Caki2 (cell line): ENCODE results near the gene ZSWIM3. TPM values are rescaled to one million over a fixed set of nuclear protein-coding genes. Genes with fewer than 3 reads are reported as not detected.

Experiments
- DNase-seq: peaks from one replicate; pipeline ENCODE4 v3.0.0-alpha.2; 2015; ENCODE audit warnings: low read depth
- in situ Hi-C: cut with HindIII; loops from 2 replicates; pipeline ENCODE4 v1.10.0; 2016; ENCODE audit warnings: low sequenced_read_pairs, low pct_unique_long_range_greater_than_20kb, mixed read lengths
- total RNA-seq: library from RNA; depleted of rRNA; stranded (reverse); fragments of >200 nt; shearing (Covaris generic); gene quantifications from 2 replicates; pipeline ENCODE4 v1.2.3, GENCODE V29; 2014; ENCODE audit warnings: low replicate concordance

The ZSWIM3 gene
- total RNA-seq, 1 experiment from 2014 or later: 5.8 TPM

DNA sequence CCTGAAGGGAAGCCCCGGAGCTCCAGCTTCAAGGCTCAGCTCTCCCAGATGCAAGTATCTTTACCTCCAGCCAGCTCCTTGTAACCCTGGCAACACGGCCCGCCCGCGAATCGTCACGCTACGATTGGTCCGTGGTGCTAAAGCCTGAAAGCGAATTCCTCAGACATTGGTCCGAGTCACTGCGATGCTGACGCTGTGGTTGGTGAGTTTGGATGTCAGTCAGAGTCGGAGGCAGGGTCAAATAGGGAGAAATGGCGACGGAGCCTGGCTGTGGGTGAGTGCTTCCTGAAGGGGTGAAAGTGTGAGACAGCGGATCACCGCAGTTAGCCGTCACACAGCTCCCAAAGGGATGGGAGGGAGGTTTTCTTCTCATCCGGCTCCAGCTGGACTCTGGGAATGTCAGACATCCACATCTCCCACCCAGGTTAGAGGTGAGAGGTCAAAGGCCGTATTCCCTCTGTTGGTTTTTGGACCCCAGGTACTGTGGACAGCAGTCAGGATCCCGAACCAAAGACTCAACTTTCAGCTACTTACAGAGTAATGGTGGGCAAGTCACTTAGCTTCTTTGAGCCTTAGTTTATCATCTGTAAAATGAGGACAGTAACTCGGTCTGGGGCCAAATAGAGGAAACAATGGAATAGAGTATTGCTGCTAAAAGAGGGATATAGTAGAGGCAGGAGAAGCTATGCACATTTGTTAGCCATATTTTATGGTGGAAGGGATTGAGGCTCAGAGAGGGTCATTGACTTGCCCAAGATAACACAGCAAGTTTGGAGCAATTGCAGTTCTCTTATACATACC lies 23.8 kb downstream of the ZSWIM3 start, which contains the start of gene ZSWIM1:
ZSWIM1 (plus strand) TSS at position 240 of the 801 bp plus-strand sequence. CDS start 1,366 bp downstream, outside the sequence.
- peak; percentile 99 for DNase-seq
- in situ Hi-C loops: no loop called here

DNA sequence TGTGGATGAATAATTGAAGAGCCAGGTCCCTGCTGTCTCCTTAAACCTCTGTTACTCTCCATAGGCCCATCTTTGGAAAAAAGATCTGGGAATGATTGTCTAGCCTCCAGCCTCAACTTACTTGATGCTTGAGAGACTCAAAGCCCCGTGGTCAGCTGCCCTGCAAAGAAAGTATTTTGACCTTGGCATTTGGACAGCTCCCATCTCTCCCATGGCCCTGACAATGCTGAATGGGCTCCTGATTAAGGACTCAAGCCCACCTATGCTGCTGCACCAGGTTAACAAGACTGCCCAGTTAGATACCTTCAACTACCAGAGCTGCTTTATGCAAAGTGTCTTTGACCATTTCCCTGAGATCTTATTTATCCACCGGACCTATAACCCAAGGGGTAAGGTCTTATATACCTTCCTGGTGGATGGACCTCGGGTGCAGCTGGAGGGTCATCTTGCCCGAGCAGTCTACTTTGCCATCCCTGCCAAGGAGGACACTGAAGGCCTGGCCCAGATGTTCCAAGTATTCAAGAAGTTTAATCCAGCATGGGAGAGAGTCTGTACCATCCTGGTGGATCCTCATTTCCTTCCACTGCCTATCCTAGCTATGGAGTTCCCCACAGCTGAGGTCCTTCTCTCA lies 25.2 kb downstream of the ZSWIM3 start:
- DNase-seq: no peak
- in situ Hi-C loops: no loop called here

DNA sequence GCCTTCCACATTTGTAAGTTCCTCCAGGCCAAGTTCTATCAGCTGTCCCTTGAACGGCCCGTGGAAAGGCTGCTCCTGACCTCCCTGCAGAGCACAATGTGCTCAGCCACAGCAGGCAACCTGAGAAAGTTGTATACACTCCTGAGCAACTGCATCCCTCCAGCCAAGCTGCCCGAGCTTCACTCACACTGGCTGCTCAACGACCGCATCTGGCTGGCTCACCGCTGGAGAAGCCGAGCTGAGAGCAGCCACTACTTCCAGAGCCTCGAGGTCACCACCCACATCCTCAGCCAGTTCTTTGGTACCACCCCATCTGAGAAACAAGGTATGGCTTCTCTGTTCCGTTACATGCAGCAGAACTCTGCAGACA lies 25.7 kb downstream of the ZSWIM3 start:
- in situ Hi-C loops: no loop called here
- DNase-seq: no peak

DNA sequence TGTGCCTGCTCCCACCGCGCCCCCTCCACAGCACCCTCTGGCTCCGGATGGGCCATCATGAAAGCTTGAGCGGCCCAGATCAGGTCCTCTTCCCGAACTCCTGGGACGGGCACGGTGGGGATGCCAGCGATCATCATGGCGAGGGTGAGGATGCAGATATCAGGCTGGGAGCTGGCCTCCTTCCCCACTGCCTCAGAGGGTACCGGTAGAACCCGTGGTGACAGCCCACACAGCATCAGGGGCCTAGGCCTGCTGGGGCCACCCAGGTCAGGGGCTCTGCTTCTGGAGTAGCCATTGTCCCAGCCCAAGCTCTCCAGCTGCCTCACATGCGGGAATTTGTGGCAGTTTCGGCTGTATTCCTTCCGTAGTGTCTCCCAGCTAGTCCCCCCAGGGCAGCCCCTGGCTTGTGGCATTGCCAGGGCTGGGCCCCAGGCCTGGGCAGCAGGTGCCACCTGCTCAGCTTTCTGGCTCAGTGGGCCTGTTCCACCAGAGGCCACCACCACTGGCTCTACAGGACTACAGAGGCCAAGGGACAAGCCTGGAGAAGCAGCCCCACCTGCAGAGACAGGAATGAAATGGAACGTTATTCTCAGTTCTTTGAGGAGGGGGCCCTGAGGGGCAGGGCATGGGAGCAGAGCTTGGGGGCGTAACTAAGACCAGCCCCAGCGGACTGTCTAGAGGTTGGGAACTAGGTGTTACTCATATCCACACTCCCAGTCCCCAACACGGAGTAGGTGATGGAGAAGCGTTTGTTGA lies 29.4 kb downstream of the ZSWIM3 start:
- in situ Hi-C loops: no loop called here
- DNase-seq: no peak

DNA sequence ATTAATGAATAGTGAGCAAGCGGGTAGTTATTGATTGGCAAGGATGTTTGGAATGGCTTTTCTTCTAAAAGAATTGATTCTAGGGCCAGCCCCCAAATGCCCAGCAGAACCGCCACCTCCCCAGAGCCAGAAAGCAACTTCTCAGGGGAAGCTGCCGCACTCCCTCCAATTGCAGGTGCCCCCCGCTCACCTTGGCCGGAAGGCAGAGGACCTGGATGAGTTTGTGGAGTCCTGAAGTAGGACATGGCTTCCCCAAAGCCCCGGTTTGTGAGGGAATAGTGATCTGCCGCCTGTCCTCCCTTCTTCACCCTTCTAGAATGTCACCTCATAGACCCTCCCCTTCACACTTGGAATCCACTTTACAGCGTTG lies 29.9 kb downstream of the ZSWIM3 start, which contains the start of gene SPATA25:
SPATA25 (minus strand) TSS at position 277 of the 370 bp plus-strand sequence; CDS start at position 245, 32 bp downstream.
- DNase-seq: no peak
- in situ Hi-C loops: no loop called here

DNA sequence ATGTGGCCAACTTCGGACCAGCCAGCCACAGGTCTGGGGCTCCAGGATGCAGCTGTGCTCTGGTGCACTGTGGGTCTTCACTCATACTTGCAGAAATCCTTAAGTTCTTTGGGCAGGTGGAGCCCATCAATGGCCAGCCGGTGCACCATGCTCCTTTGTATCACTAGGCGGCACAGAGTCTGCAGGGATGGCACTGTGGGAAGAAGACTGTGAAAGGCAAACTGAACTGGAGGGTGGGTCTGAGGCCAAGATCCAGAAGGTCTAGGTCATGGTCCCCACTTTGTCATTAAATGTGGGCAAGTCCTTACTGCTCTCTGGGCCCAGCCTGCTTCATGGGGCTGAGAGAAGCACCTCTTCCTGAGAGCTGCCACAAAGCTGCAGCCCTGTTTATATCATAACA lies 31.3 kb downstream of the ZSWIM3 start:
- in situ Hi-C loops: no loop called here
- DNase-seq: no peak

DNA sequence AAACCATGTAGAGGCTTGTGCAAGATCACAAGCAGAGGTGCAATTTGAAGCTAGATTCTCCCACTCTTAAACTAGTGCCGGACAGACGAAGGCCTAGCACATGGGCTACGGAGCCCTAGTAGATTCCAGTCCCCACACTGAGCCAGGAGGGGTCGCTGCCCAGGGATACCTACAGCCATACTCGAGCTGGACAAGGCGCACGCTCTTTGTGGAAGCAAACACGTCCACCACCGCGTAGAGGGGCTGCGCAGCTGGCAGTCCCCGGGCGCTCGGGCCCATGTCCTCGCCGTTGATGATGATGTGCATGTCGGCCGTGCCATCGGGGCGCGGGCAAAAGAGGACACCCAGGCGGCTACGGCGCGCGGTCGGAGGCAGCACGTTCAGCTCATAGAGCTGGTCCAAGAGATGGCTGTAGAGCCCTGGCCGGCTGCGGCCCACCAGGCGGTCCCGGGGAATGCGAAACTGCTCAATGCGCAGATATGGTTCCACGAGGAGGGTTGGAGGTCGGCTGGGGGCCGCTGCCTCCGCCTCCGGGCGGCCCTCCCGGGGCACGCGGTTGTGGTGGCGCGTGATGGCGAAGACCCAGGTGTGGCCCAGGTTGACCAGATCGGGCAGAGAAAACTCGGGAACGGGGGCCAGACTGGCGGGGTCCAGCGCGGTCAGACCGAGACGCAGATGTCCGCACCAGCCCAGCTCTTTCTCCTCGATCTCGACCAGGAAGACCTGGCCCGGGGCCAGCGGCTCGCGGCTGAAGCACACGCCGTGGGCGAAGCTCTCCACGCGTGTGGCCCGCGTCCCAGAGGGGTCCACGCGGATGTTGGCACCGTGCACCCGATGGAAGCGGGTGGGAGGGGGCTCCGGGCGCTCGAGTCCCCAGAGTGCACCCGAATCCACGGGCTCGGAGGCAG lies 32.9 kb downstream of the ZSWIM3 start:
- DNase-seq: no peak
- in situ Hi-C loops: no loop called here

DNA sequence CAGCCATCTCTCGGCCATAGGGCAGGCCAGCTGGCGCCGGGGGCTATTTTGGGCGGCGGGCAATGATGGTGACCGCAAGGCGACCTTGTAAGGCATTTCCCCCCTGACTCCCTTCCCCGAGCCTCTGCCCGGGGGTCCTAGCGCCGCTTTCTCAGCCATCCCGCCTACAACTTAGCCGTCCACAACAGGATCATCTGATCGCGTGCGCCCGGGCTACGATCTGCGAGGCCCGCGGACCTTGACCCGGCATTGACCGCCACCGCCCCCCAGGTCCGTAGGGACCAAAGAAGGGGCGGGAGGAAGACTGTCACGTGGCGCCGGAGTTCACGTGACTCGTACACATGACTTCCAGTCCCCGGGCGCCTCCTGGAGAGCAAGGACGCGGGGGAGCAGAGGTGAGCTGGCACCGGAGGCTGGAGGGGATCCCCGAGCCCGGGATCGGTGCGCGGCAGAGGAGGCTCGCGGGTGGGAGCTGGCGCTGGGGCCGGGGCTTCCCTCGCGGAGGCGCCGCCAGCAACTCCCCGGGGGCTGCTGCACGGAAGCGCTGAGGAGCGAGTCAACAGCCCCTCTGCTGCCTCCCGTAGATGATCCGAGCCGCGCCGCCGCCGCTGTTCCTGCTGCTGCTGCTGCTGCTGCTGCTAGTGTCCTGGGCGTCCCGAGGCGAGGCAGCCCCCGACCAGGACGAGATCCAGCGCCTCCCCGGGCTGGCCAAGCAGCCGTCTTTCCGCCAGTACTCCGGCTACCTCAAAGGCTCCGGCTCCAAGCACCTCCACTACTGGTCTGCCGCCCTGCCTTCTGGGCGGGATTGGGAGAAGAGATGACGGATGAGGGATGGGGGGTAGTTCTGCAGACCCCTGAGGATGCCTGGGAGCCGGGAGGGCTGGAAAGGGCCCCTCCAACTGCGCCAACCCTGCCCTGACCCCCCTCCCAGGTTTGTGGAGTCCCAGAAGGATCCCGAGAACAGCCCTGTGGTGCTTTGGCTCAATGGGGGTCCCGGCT lies 33.9 kb downstream of the ZSWIM3 start, which contains the start of the genes CTSA and NEURL2:
CTSA (plus strand) TSS at position 351 of the 999 bp plus-strand sequence; CDS start at position 585, 234 bp downstream.
NEURL2 (minus strand) TSS at position 224 of the 999 bp plus-strand sequence; CDS start at position 7, 217 bp downstream.
- DNase-seq: peak; percentile 91
- in situ Hi-C loops: no loop called here

DNA sequence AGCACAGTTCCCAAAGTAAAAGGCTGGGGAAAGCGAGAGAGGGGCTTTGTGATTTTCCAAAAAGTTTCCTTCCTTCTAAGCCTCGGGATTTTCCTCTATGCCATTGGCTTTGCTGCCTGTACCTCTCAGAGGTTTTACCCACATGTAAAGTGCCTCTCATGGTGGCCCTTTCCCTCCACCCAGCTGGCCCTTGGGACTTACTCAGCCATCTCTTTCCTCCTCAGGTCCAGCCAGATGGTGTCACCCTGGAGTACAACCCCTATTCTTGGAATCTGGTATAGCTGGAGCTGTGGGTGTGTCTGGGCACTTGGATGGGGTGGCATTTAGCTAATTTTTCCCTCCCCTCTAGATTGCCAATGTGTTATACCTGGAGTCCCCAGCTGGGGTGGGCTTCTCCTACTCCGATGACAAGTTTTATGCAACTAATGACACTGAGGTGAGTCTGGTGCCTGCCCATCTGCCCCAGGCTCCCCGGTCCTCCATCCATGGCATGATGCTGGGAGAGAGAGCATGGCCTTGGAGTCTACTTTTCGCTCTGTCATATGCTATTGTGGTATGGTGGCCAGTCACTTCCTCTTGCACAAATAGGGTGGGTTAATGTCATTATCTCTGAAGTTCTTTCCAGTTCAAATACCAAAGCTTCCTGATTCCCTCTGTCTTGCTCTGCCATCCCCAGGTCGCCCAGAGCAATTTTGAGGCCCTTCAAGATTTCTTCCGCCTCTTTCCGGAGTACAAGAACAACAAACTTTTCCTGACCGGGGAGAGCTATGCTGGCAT lies 34.8 kb downstream of the ZSWIM3 start:
- peak; percentile 53 for DNase-seq
- in situ Hi-C loops: no loop called here

DNA sequence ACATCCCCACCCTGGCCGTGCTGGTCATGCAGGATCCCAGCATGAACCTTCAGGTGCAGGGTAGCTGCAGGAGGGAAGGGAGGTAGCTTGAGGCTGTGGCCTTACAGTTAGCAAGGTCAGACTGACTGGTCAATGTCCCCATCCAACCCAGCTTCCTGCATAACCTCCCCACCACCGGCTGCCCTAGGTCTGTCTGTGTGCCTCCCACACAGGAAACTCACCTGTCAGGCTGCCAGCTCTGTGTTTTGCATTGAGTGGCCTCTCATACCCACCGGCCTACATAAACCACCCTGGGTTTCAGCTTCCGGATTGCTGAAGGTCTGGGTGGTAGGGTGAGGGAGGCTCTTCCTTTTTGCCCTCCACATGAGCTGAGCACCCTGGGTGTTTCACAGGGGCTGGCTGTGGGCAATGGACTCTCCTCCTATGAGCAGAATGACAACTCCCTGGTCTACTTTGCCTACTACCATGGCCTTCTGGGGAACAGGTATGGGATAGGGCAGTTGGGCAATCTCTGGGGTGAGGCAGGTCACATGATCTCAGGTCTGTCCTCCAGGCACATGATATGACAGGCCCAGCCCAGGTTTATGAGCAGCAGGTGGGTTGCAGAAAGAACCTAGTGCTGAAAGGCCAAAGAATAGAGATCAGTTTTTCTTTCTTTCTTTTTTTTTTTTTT lies 35.5 kb downstream of the ZSWIM3 start:
- in situ Hi-C loops: no loop called here

DNA sequence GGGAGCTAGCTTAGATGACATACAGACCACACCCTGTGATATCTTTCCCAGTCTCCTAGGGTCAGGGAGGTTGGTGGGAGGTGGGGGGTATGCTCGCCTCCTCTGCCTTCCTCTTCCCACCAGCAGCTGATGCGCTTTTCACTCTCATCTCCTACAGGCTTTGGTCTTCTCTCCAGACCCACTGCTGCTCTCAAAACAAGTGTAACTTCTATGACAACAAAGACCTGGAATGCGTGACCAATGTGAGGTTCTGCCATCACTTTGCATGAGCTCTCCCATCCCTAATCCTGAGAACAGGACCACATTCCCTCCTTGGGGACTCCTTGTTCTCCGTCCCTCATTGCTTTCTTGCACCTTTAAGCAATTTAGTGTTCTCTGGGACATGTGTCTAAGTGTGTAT lies 36.4 kb downstream of the ZSWIM3 start:
- in situ Hi-C loops: no loop called here
- DNase-seq: no peak

More for the DNA sequence above, 35.5 kb downstream of the ZSWIM3 start:
- no peak for DNase-seq

DNA sequence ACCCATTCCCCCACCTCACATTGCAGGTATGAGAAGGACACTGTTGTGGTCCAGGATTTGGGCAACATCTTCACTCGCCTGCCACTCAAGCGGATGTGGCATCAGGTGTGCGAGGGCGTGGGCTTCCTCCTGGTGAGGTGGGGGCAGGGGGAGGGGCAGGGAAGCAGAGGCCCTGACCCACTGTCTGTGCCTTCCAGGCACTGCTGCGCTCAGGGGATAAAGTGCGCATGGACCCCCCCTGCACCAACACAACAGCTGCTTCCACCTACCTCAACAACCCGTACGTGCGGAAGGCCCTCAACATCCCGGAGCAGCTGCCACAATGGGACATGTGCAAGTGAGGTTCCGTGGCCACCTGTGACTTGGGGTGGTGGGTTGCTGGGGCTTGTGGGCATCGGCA lies 37.4 kb downstream of the ZSWIM3 start:
- in situ Hi-C loops: no loop called here
- DNase-seq: no peak

DNA sequence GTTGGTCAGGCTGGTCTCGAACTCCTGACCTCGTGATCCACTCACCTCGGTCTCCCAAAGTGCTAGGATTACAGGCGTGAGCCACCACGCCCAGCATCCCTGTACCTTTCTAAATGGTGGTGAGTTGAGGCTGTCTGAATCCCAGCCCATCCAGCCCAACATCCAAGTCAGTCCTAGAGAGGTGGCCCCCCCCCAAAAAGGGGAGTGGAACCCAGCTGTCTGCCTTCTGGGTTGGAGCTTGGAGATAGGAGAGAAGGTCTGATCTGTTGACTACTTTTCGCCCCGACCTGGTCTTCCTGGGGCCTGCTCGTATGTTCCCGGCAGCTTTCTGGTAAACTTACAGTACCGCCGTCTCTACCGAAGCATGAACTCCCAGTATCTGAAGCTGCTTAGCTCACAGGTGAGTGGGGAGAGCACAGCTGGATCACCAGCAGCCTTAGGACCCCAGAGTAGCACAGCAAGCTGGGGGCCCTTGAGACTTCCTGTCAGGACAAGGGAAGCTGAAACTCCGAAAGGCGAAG lies 39.3 kb downstream of the ZSWIM3 start:
- in situ Hi-C loops: no loop called here
- DNase-seq: no peak

DNA sequence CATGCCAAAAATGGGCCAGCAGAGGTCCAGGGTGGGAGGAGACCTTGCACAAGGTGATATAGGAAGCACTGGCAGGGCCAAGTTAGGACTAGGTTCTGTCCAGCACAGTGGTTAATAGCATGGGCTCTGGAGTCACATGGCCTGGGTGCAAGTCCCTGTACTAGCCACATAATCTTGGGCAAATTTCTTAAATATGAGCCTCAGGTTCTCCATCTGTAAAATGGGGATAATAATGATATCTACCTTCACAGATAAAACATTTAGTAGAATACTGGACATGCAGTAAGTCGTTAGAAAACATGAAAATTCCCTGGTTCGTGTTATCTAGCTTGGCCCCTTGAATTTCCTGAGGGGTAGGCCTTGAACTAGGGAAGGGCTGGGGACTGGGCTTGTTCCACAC lies 39.9 kb downstream of the ZSWIM3 start:
- in situ Hi-C loops: no loop called here
- DNase-seq: no peak

DNA sequence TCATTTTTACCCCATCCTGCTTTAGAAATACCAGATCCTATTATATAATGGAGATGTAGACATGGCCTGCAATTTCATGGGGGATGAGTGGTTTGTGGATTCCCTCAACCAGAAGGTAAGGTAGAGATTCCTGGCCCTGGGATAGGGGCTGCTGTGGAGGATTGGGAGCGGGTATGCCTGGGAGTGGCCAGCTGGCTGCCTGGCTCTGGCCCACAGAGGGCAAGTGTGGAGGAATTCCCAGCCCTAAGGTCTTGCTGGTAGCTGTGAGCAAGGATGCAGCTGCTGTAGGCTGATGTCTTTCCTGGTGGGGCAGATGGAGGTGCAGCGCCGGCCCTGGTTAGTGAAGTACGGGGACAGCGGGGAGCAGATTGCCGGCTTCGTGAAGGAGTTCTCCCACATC lies 40.3 kb downstream of the ZSWIM3 start:
- in situ Hi-C loops: no loop called here
- DNase-seq: no peak
